ENCODE results near the gene MRPL16. TPM values are rescaled to one million over a fixed set of nuclear protein-coding genes. Genes with fewer than 3 reads are reported as not detected.

Gene MRPL16
- total RNA-seq, 1 experiment from 2014 or later: 66.0 TPM

GRCh38 chr11:59771605-59772004 lies 39.0 kb downstream of the MRPL16 start:
- Histone ChIP-seq H3K27me3 (replicated peaks; ENCODE audit: control insufficient read depth, insufficient read depth, low read length) (no peaks in the 10 kb centered on the region), H3K9me3 (no peaks in the 10 kb centered on the region), H3K4me3 (ENCODE audit: low read depth, low read length) (no peak overlapping the region), H3K36me3 (ENCODE audit: control insufficient read depth, insufficient read depth, low read length) (0 out of 2 replicates have a peak, but pooled peaks cover 3% of the 10 kb centered on the region), H3K4me1 (peaks cover 64% of the 10 kb centered on the region)
- intact Hi-C loops (cut with micrococcal nuclease; ENCODE audit: unreplicated experiment): no loop called here
- Mint-ChIP-seq H3K27ac (ENCODE audit: unreplicated experiment) (peak overlapping the region; percentile 43), H3K4me3 (ENCODE audit: unreplicated experiment) (no peak overlapping the region), H3K4me1 (ENCODE audit: low read depth, unreplicated experiment) (peaks cover 35% of the 10 kb centered on the region), H3K9me3 (ENCODE audit: unreplicated experiment) (no peaks in the 10 kb centered on the region), H3K27me3 (ENCODE audit: insufficient read depth, unreplicated experiment) (no peaks in the 10 kb centered on the region), H3K36me3 (ENCODE audit: insufficient read depth, unreplicated experiment) (peaks cover 52% of the 10 kb centered on the region)
- ChIA-PET POLR2A (interaction anchor here (0.5 kb wide), 1 partner anchor 102 kb away, joined by 3 read pairs; no protein-coding TSS in a partner anchor), CTCF (interaction anchor here (1.8 kb wide), 1 partner anchor 17 kb away, joined by 4 read pairs; the partner anchor contains the start of gene STX3)
- DNase-seq: no peak
- BruUV-seq (replicated peaks): no TSS peak
- no peak for TF ChIP-seq CTCF (IDR thresholded peaks at IDR 0.05; ENCODE audit: insufficient read depth in 1 of 2, low read depth in 1 of 2, low read length in 1 of 2, severe bottlenecking in 1 of 2, unreplicated experiment in 1 of 2)

GRCh38 chr11:59770869-59771268 lies 39.7 kb downstream of the MRPL16 start:
- POLR2A ChIA-PET: interaction anchor here (0.6 kb wide), 1 partner anchor 1623 kb away, joined by 3 read pairs; no protein-coding TSS in a partner anchor
- Histone ChIP-seq H3K4me1 (peaks cover 64% of the 10 kb centered on the region), H3K4me3 (ENCODE audit: low read depth, low read length) (no peak overlapping the region), H3K27me3 (replicated peaks; ENCODE audit: control insufficient read depth, insufficient read depth, low read length) (no peaks in the 10 kb centered on the region), H3K9me3 (no peaks in the 10 kb centered on the region), H3K36me3 (ENCODE audit: control insufficient read depth, insufficient read depth, low read length) (peaks cover 3% of the 10 kb centered on the region; the same call in 1 of the 2 replicates)
- TF ChIP-seq CTCF (IDR thresholded peaks at IDR 0.05; ENCODE audit: insufficient read depth in 1 of 2, low read depth in 1 of 2, low read length in 1 of 2, severe bottlenecking in 1 of 2, unreplicated experiment in 1 of 2): no peak
- Mint-ChIP-seq H3K36me3 (ENCODE audit: insufficient read depth, unreplicated experiment) (peaks cover 45% of the 10 kb centered on the region), H3K27ac (ENCODE audit: unreplicated experiment) (peak overlapping the region; percentile 1), H3K27me3 (ENCODE audit: insufficient read depth, unreplicated experiment) (no peaks in the 10 kb centered on the region), H3K4me3 (ENCODE audit: unreplicated experiment) (no peak overlapping the region), H3K9me3 (ENCODE audit: unreplicated experiment) (no peaks in the 10 kb centered on the region), H3K4me1 (ENCODE audit: low read depth, unreplicated experiment) (peaks cover 28% of the 10 kb centered on the region)
- intact Hi-C loops (cut with micrococcal nuclease; ENCODE audit: unreplicated experiment): no loop called here
- CTCF ChIA-PET: no interaction called here
- no peak for DNase-seq
- BruUV-seq (replicated peaks): no TSS peak

- no peak for DNase-seq
- H3K4me1 Mint-ChIP-seq (ENCODE audit: low read depth, unreplicated experiment): peaks cover 26% of the 10 kb centered on the region
- H3K27ac Mint-ChIP-seq (ENCODE audit: unreplicated experiment): peak overlapping the region; percentile 1
- ChIA-PET CTCF (no interaction called here), POLR2A (no interaction called here)
- Histone ChIP-seq H3K4me3 (ENCODE audit: low read depth, low read length) (no peak overlapping the region), H3K27me3 (replicated peaks; ENCODE audit: control insufficient read depth, insufficient read depth, low read length) (no peaks in the 10 kb centered on the region), H3K9me3 (no peaks in the 10 kb centered on the region), H3K36me3 (ENCODE audit: control insufficient read depth, insufficient read depth, low read length) (peaks cover 3% of the 10 kb centered on the region; the same call in 1 of the 2 replicates), H3K4me1 (peaks cover 64% of the 10 kb centered on the region)
- H3K27me3 Mint-ChIP-seq (ENCODE audit: insufficient read depth, unreplicated experiment): no peaks in the 10 kb centered on the region
- H3K9me3 Mint-ChIP-seq (ENCODE audit: unreplicated experiment): no peaks in the 10 kb centered on the region
- no TSS peak for BruUV-seq (replicated peaks)
- H3K4me3 Mint-ChIP-seq (ENCODE audit: unreplicated experiment): no peak overlapping the region
- intact Hi-C loops (cut with micrococcal nuclease; ENCODE audit: unreplicated experiment): no loop called here
- TF ChIP-seq CTCF (IDR thresholded peaks at IDR 0.05; ENCODE audit: insufficient read depth in 1 of 2, low read depth in 1 of 2, low read length in 1 of 2, severe bottlenecking in 1 of 2, unreplicated experiment in 1 of 2): no peak
- peaks cover 39% of the 10 kb centered on the region for H3K36me3 Mint-ChIP-seq (ENCODE audit: insufficient read depth, unreplicated experiment)
These were observed 40.3 kb downstream of the MRPL16 start for GRCh38 chr11:59770319-59770718.

Measured in Caco-2 (cell line).